HUES48 (cell line): ENCODE results near the gene FAM180A.

ENCODE experiments used
- H3K27ac ChIP-seq: one replicate; pipeline ENCODE4 v1.7.0; 2013; ENCODE audit warnings: low read depth, low read length, inconsistent platforms
- H3K27me3 ChIP-seq: 2 replicates; pipeline ENCODE4 v1.6.1; 2013; ENCODE audit warnings: mild to moderate bottlenecking, low read length; ENCODE audit not compliant: control insufficient read depth, insufficient read depth
- H3K36me3 ChIP-seq: 2 replicates; pipeline ENCODE4 v1.6.1; 2013; ENCODE audit warnings: low read length; ENCODE audit not compliant: control insufficient read depth, insufficient read depth
- H3K4me1 ChIP-seq: 2 replicates; pipeline ENCODE4 v1.6.1; 2013; ENCODE audit warnings: mild to moderate bottlenecking, low read length; ENCODE audit not compliant: control insufficient read depth, insufficient read depth
- H3K4me3 ChIP-seq: 2 replicates; pipeline ENCODE4 v1.5.1; 2013; ENCODE audit warnings: mild to moderate bottlenecking, low read depth, low read length
- H3K9ac ChIP-seq: 2 replicates; pipeline ENCODE4 v1.6.1; 2013; ENCODE audit warnings: mild to moderate bottlenecking, low read depth, low read length, moderate library complexity
- H3K9me3 ChIP-seq: 2 replicates; pipeline ENCODE4 v1.6.1; 2013; ENCODE audit warnings: low read length; ENCODE audit not compliant: control insufficient read depth, insufficient read depth

Gene FAM180A

GRCh38 chr7:135712796-135713195, 35.8 kb downstream of the FAM180A start:
- Histone ChIP-seq H3K27me3 (no peaks in the 10 kb centered on the region), H3K4me1 (peaks cover 20% of the 10 kb centered on the region; the same call in 1 of the 2 replicates), H3K9ac (no peak overlapping the region), H3K4me3 (no peak overlapping the region), H3K36me3 (no peaks in the 10 kb centered on the region), H3K27ac (no peak overlapping the region), H3K9me3 (no peaks in the 10 kb centered on the region)

- H3K9ac ChIP-seq: no peak overlapping the region
- H3K4me1 ChIP-seq: peaks cover 20% of the 10 kb centered on the region; the same call in 1 of the 2 replicates
- no peak overlapping the region for H3K27ac ChIP-seq
- H3K36me3 ChIP-seq: no peaks in the 10 kb centered on the region
- H3K4me3 ChIP-seq: no peak overlapping the region
- H3K9me3 ChIP-seq: no peaks in the 10 kb centered on the region
- H3K27me3 ChIP-seq: no peaks in the 10 kb centered on the region
Measured at GRCh38 chr7:135712182-135712782, 36.3 kb downstream of the FAM180A start.

GRCh38 chr7:135711139-135711469, 37.5 kb downstream of the FAM180A start:
- H3K4me1 ChIP-seq: peaks cover 20% of the 10 kb centered on the region; the same call in 1 of the 2 replicates
- H3K9me3 ChIP-seq: no peaks in the 10 kb centered on the region
- no peak overlapping the region for H3K4me3 ChIP-seq
- H3K9ac ChIP-seq: no peak overlapping the region
- H3K27me3 ChIP-seq: no peaks in the 10 kb centered on the region
- H3K36me3 ChIP-seq: no peaks in the 10 kb centered on the region
- H3K27ac ChIP-seq: no peak overlapping the region

- H3K4me3 ChIP-seq: peak overlapping the region; percentile 47; the same call in 1 of the 2 replicates
Measured at GRCh38 chr7:135710417-135711138, 38.0 kb downstream of the FAM180A start.

GRCh38 chr7:135709508-135709907, 39.1 kb downstream of the FAM180A start:
- Histone ChIP-seq H3K36me3 (no peaks in the 10 kb centered on the region), H3K9me3 (no peaks in the 10 kb centered on the region), H3K4me3 (no peak overlapping the region), H3K27me3 (no peaks in the 10 kb centered on the region), H3K27ac (no peak overlapping the region), H3K4me1 (peaks cover 16% of the 10 kb centered on the region; the same call in 1 of the 2 replicates), H3K9ac (no peak overlapping the region)

More at GRCh38 chr7:135710417-135711138, 38.0 kb downstream of the FAM180A start:
- peaks cover 20% of the 10 kb centered on the region; the same call in 1 of the 2 replicates for H3K4me1 ChIP-seq
- H3K36me3 ChIP-seq: no peaks in the 10 kb centered on the region
- no peak overlapping the region for H3K27ac ChIP-seq
- H3K9me3 ChIP-seq: no peaks in the 10 kb centered on the region
- H3K9ac ChIP-seq: no peak overlapping the region
- H3K27me3 ChIP-seq: no peaks in the 10 kb centered on the region

GRCh38 chr7:135708041-135708440, 40.6 kb downstream of the FAM180A start:
- H3K27me3 ChIP-seq: no peaks in the 10 kb centered on the region
- no peak overlapping the region for H3K9ac ChIP-seq
- H3K4me3 ChIP-seq: no peak overlapping the region
- no peak overlapping the region for H3K27ac ChIP-seq
- H3K4me1 ChIP-seq: peaks cover 6% of the 10 kb centered on the region; the same call in 1 of the 2 replicates
- H3K36me3 ChIP-seq: no peaks in the 10 kb centered on the region
- H3K9me3 ChIP-seq: no peaks in the 10 kb centered on the region

- Histone ChIP-seq H3K4me3 (no peak overlapping the region), H3K9me3 (no peaks in the 10 kb centered on the region), H3K4me1 (peaks cover 5% of the 10 kb centered on the region; the same call in 1 of the 2 replicates), H3K27ac (no peak overlapping the region), H3K27me3 (no peaks in the 10 kb centered on the region), H3K36me3 (no peaks in the 10 kb centered on the region), H3K9ac (no peak overlapping the region)
Measured at GRCh38 chr7:135707570-135707966, 41.0 kb downstream of the FAM180A start.

- no peak overlapping the region for H3K9ac ChIP-seq
- peaks cover 5% of the 10 kb centered on the region; the same call in 1 of the 2 replicates for H3K4me1 ChIP-seq
- no peaks in the 10 kb centered on the region for H3K36me3 ChIP-seq
- H3K27me3 ChIP-seq: no peaks in the 10 kb centered on the region
- no peak overlapping the region for H3K27ac ChIP-seq
- no peaks in the 10 kb centered on the region for H3K9me3 ChIP-seq
- no peak overlapping the region for H3K4me3 ChIP-seq
Measured at GRCh38 chr7:135706858-135707569, 41.6 kb downstream of the FAM180A start.

- Histone ChIP-seq H3K27me3 (no peaks in the 10 kb centered on the region), H3K36me3 (no peaks in the 10 kb centered on the region), H3K27ac (no peak overlapping the region), H3K4me3 (no peak overlapping the region), H3K9me3 (no peaks in the 10 kb centered on the region), H3K4me1 (peaks cover 5% of the 10 kb centered on the region; the same call in 1 of the 2 replicates), H3K9ac (no peak overlapping the region)
Measured at GRCh38 chr7:135706038-135706742, 42.4 kb downstream of the FAM180A start.

GRCh38 chr7:135704698-135705097, 43.9 kb downstream of the FAM180A start:
- H3K4me1 ChIP-seq: no peaks in the 10 kb centered on the region
- no peaks in the 10 kb centered on the region for H3K36me3 ChIP-seq
- H3K27me3 ChIP-seq: no peaks in the 10 kb centered on the region
- H3K9me3 ChIP-seq: no peaks in the 10 kb centered on the region
- no peak overlapping the region for H3K9ac ChIP-seq
- H3K4me3 ChIP-seq: no peak overlapping the region
- no peak overlapping the region for H3K27ac ChIP-seq
